ENCODE data around the gene MAST4. TPM values are rescaled to one million over a fixed set of nuclear protein-coding genes. Genes with fewer than 3 reads are reported as not detected.

MAST4 gene
- total RNA-seq, 1 donor from 2014 or later, result 17.2 TPM

DNA sequence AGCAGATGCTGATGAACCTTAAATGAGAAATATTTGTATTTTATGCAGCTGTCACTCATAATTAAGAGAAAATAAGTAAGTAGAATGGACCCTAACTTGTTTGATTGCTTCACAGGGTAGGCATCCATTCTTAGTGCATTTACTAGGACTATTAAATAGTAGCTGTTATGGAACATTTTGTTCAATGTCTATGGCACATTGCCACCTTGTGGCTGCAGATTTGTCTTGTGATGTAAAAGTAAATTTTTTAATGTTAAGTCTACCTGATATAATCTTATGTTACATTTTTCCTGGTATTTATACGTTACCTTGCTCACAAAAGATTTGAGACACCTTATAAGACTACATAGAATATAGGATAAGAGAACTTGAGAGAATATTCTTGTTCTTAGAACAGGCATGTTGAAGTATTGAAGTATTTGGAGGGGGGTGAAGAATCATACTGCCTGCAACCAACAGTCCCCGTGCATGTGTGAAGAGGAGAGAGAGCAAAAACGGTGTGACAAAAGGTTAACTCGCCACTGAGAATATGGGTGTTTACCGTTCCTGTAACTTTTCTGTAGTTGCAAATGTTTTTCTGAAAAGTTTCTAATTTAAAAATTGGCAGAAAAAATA, 161.1 kb downstream of the MAST4 start:
- Mint-ChIP-seq H3K4me3 (no peak overlapping the region), H3K4me1 (peaks cover 9% of the 10 kb centered on the region), H3K27me3 (peaks cover 11% of the 10 kb centered on the region), H3K9me3 (no peaks in the 10 kb centered on the region), H3K36me3 (ENCODE audit: low read depth) (no peaks in the 10 kb centered on the region), H3K27ac (no peak overlapping the region)
- POLR2A ChIA-PET, result no interaction called here
- TF ChIP-seq, protein P1, sequence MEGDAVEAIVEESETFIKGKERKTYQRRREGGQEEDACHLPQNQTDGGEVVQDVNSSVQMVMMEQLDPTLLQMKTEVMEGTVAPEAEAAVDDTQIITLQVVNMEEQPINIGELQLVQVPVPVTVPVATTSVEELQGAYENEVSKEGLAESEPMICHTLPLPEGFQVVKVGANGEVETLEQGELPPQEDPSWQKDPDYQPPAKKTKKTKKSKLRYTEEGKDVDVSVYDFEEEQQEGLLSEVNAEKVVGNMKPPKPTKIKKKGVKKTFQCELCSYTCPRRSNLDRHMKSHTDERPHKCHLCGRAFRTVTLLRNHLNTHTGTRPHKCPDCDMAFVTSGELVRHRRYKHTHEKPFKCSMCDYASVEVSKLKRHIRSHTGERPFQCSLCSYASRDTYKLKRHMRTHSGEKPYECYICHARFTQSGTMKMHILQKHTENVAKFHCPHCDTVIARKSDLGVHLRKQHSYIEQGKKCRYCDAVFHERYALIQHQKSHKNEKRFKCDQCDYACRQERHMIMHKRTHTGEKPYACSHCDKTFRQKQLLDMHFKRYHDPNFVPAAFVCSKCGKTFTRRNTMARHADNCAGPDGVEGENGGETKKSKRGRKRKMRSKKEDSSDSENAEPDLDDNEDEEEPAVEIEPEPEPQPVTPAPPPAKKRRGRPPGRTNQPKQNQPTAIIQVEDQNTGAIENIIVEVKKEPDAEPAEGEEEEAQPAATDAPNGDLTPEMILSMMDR (IDR thresholded peaks at IDR 0.05), result no peak
- intact Hi-C loops (cut with micrococcal nuclease), result loop anchor here (1.0 to 10.0 kb wide), 4 partner anchors 285 to 1013 kb away; no protein-coding TSS in a partner anchor
- ATAC-seq (ENCODE audit: low read depth) (no peak), DNase-seq (no peak)
- CTCF ChIA-PET, result interaction anchor here (0.7 to 13.3 kb wide), 17 partner anchors 8 to 586 kb away, joined by 3 to 302 read pairs (median 4); no protein-coding TSS in a partner anchor

DNA sequence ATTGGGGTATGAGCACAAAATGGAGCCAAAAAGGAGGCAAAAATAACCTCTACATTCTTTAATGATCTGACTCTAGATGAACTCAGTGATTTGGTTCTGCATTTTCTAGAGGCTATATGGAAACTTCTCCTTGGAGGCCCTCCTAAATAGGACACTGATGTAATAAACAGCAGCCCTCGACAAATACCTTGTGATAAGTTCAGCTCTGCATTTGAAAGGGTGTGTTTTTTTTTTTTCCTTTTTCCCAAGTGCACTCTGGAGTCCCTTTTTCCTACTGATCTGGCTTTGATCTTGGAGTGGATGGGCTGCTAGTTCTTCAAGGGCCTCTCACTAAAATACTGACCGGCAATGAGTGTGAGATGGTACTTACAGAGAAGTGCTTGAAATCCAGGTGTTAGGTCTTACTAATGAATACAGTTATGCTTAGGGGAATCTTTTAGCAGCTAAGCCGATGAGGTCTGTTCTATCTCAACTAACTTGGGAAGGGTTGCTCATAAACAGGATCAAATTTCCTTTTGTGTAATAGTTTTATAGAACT, 161.7 kb downstream of the MAST4 start:
- intact Hi-C loops (cut with micrococcal nuclease), result loop anchor here (1.0 to 10.0 kb wide), 4 partner anchors 286 to 1013 kb away; no protein-coding TSS in a partner anchor
- DNase-seq (no peak), ATAC-seq (ENCODE audit: low read depth) (no peak)
- Mint-ChIP-seq H3K27ac (no peak overlapping the region), H3K27me3 (peaks cover 11% of the 10 kb centered on the region), H3K9me3 (no peaks in the 10 kb centered on the region), H3K36me3 (ENCODE audit: low read depth) (no peaks in the 10 kb centered on the region), H3K4me1 (peaks cover 9% of the 10 kb centered on the region), H3K4me3 (no peak overlapping the region)
- POLR2A ChIA-PET, result no interaction called here
- CTCF ChIA-PET, result interaction anchor here (1.0 to 13.3 kb wide), 9 partner anchors 11 to 587 kb away, joined by 4 to 302 read pairs (median 6); no protein-coding TSS in a partner anchor
- TF ChIP-seq, protein P1 (IDR thresholded peaks at IDR 0.05), result no peak

DNA sequence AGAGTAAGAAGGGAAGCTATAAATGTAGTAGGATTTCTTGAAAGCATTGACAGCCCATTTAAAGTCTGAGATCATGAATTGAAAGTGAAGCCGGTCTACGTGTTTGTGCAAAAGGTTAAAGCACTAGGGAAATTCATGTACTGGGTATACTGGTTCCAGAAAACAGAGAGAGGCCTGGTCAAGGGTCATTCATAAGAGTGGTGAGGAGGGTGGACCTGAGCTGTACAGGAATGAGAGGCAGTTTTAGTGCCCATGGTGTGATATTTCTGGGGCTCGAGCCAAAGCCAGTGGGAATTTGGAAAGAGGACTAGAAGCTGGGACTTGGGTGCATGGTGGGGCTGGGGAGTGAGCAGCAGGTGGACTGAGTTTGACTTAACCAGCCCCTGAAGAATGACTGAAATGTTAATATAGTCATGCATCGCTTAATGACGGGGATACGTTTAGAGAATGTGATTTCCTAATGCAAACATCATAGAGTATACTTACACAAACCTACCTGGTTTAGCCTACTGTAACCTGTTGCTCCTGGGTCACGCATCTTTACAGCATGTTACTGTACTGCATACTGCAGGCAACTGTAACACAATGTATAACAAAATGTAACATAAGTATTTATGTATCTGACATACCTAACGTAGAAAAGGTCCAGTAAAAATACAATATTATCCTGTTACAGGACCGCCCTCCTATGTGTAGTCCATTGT, 173.0 kb downstream of the MAST4 start:
- H3K27ac Mint-ChIP-seq, result no peak overlapping the region
- CTCF ChIA-PET, result interaction anchor here (1.3 kb wide), 1 partner anchor 461 kb away, joined by 5 read pairs; no protein-coding TSS in a partner anchor
- no peaks in the 10 kb centered on the region for H3K9me3 Mint-ChIP-seq

DNA sequence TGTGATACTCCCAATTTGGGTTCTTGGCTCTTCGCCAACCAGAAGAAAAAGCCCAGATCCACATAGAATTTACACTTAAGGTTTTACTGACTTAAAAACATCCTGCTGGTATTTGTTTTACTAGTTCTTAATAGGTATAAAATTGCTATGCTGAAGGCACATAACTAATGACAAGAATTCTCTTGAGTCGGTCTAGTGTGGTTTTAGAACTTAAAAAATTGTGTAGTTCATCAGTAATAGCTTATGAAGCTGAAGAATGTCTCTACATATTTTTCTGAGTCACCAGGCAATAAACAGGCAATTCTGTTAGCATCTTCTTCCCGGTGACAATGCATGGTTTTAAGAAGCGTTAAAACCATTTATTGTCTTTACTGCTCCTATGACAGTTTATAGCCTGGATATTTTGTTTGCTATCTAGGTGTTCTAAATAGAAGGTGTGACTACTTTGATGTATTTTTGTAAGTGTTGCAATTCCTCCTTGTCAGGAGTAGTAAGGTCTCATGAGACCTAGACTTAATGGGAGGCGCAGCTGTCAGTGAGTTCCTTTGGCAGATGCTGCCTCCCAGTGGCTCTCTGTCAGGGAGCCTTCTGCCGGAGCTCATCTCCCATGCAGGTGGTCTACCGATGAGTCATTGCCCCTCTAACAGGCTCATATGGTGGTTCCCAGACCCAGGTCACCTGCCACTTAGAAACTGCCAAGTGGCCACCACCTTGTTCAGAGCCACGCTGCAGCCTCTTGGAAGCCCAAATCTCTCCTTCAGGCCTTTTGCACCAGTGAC, 173.8 kb downstream of the MAST4 start:
- ChIA-PET POLR2A (no interaction called here), CTCF (interaction anchor here (1.3 to 1.6 kb wide), 2 partner anchors 462 to 464 kb away, joined by 5 to 7 read pairs; no protein-coding TSS in a partner anchor)
- intact Hi-C loops (cut with micrococcal nuclease), result no loop called here
- ATAC-seq (ENCODE audit: low read depth), result no peak
- no peaks in the 10 kb centered on the region for H3K27me3 Mint-ChIP-seq
- H3K4me1 Mint-ChIP-seq, result no peaks in the 10 kb centered on the region
- TF ChIP-seq, protein P1 (IDR thresholded peaks at IDR 0.05), result no peak
- H3K36me3 Mint-ChIP-seq (ENCODE audit: low read depth), result no peaks in the 10 kb centered on the region
- no peaks in the 10 kb centered on the region for H3K9me3 Mint-ChIP-seq
- no peak overlapping the region for H3K4me3 Mint-ChIP-seq
- H3K27ac Mint-ChIP-seq, result no peak overlapping the region
- DNase-seq, result no peak

More for the DNA sequence above, 173.0 kb downstream of the MAST4 start:
- Mint-ChIP-seq H3K4me1 (no peaks in the 10 kb centered on the region), H3K4me3 (no peak overlapping the region), H3K27me3 (no peaks in the 10 kb centered on the region), H3K36me3 (ENCODE audit: low read depth) (no peaks in the 10 kb centered on the region)
- DNase-seq (no peak), ATAC-seq (ENCODE audit: low read depth) (no peak)
- POLR2A ChIA-PET, result no interaction called here
- intact Hi-C loops (cut with micrococcal nuclease), result no loop called here
- TF ChIP-seq, protein P1 (IDR thresholded peaks at IDR 0.05), result no peak

Measured in activated B cell treated with CpG ODN at 0.5 μM for 24 hours (primary cell).